Stimulated activated CD4-positive, alpha-beta T cell treated with anti-CD3 and anti-CD28 coated beads, Interleukin-12 subunit alpha, Interleukin-12 subunit beta, amount 100 ng/mL, for 4 hours (primary cell): ENCODE data around the gene SYTL2.
"Not testable (repeated sequence)": the region's sequence is repeated elsewhere in the genome, so short reads cannot be mapped to it uniquely, and the experiment has no call there.

ENCODE experiments used
- DNase-seq: peaks from one replicate; pipeline ENCODE4 v3.0.0-alpha.2; 2020

Gene SYTL2

DNA sequence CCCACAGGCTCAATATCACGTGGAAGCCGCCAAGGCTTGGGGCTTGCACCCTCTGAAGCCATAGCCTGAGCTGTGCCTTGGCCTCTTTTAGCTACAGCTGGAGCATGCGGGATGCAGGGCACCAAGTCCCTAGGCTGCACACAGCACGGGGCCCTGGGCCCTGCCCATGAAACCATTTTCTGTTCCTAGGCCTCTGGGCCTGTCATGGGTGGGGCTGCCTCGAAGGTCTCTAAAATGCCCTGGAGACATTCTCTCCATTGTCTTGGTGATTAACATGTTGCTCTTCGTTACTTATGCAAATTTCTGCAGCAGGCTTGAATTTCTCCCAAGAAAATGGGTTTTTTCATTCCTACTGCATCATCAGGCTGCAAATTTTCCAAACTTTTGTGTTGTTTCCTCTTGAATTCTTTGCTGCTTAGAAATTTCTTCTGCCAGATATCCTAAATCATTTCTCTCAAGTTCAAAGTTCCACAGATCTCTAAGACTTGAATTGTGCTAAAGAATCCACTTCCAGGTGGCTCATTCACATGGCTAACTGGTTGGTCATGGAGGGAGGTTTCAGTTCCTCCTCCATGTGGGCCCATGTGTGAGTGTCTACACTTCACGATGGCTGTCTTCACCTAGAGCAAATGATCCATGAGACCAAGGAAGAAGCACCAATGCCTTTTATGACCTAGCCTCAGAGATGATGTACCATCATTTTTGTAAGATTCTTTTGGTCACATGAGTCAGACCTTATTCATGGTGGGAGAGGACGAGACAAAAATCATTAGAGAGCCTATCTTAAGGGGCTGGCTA, 138.6 kb downstream of the SYTL2 start:
- DNase-seq = no peak

- DNase-seq = not testable (repeated sequence)
Observed at GRCh38 chr11:85670949-85671663, 139.8 kb downstream of the SYTL2 start.

- DNase-seq = no peak
Observed at GRCh38 chr11:85668157-85668556, 142.8 kb downstream of the SYTL2 start.

GRCh38 chr11:85666687-85667086, 144.3 kb downstream of the SYTL2 start:
- DNase-seq = no peak

- DNase-seq = no peak
Observed at GRCh38 chr11:85665733-85666132, 145.2 kb downstream of the SYTL2 start.

DNA sequence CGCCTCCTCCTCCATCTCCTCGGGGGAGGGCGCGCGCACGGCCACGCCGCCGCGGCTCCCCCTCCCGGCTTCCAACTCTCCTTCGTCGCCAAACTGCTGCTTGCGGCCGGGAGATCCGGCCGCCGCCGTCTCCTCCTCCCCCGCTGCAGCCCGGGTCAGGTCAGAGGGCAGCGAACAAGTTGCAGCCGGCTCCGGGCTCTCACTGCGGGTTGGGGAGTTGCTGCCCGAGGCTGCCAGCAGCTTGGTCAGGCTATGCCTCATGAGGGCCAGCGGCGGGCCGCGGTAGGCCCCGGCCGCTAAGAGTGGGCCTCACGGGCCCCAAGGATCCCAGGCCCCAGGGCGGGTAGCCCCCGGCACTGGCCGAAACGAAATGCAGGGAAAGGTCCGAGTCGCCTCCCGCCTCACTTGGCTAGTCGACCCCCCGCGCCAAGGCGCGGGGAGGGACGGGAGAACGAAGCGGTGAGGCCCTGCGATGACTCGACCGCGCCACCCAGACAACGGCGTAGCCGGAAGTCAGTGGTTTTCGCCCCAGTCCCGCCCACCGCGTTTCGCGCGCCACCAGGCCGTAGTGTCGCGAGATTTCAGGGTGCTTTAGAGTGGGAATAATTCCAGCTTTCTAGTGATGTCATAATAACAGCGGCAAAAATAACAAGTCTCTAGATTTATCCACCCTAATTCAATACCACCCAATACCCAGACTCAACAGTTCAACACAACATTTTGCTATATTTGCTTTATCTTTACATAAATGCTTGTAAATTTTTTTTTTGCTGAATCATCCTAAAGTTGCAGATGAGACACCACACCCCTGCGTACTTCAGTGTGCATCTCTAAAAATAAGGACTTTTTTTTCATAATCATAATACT, 146.1 kb downstream of the SYTL2 start, which contains the start of gene CREBZF:
Gene CREBZF (minus strand): TSS at position 515 of the 867 bp plus-strand sequence. CDS start 254 bp downstream, at position 261.
- DNase-seq = peak; percentile 91

DNA sequence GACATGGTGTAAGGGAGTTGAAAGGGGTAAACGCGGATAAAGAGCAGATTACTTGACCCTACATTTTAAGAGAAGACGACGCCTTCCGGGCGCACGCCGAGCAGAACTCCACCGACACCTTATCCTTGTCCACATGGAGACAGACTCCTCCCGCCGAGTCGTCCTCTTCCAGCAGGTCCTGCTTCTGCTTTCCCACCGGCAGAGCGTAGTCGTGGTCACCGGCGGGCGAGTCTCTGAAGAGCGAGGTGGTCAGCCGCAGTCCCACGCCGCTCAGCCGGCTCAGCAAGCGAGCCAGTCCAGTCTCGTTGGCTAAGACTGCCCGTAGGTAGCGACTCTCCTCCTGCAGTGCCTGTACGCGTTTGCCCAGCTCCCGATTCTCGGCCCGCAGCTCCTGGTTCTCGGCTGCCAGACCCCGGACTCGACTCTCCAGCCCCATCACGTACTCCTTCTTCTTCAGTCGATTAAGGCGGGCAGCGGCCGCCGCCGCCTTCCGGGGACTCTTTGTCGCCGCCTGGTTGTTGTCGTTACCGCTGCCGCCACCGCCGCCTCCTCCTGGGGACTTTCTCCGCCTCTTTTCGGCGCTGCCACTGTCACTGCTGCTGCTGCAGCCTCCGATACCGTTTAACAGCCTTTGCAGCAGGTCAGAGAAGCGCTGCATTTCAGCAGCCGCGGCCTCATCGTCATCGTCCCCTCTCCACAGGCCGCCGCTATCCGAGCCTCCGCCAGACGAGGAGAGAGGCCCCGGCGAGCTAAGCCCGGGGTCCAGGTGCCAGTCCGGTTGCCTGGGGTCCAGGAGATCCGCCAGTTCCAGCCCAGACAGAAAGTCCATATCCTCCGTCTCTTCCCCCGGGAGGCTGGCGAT, 147.0 kb downstream of the SYTL2 start:
- peak; percentile 82 for DNase-seq

DNA sequence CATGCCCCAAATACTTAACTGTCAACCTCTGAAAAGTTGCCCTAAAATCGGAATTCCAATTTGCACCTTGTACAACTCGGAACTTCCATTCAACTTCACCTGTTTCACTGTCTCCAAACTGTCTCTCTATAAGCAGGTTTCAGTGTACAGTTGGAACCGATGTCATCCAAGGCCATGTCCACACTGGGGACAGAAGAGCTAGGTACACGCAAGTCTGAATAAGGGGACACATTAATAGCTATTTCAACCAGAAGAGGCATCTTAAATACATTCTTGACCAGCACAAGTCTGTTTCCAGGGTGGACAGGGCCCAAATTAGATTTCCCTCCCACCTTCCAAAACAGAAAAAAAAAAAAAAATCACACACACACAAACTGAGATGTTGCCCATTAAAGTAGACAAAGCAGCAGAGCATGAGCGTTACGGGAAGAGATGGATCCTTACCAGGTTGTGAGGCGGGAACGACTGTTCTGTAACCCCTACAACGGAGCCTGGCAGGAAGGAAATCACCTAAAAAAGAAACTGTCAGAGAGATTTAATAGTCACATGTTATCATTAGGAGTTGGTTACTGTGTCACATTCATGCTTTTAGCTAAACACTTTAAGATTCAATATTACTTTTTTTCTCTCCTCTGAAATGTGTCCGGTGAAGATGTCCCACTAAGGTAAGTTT, 147.7 kb downstream of the SYTL2 start:
- no peak for DNase-seq

GRCh38 chr11:85661972-85662664, 148.8 kb downstream of the SYTL2 start:
- DNase-seq = no peak

GRCh38 chr11:85658180-85658579, 152.8 kb downstream of the SYTL2 start:
- no peak for DNase-seq

GRCh38 chr11:85656777-85657176, 154.2 kb downstream of the SYTL2 start:
- no peak for DNase-seq

- not testable (repeated sequence) for DNase-seq
Observed at GRCh38 chr11:85654343-85654742, 156.6 kb downstream of the SYTL2 start.

- DNase-seq = no peak
Observed at GRCh38 chr11:85652786-85653447, 158.0 kb downstream of the SYTL2 start.

DNA sequence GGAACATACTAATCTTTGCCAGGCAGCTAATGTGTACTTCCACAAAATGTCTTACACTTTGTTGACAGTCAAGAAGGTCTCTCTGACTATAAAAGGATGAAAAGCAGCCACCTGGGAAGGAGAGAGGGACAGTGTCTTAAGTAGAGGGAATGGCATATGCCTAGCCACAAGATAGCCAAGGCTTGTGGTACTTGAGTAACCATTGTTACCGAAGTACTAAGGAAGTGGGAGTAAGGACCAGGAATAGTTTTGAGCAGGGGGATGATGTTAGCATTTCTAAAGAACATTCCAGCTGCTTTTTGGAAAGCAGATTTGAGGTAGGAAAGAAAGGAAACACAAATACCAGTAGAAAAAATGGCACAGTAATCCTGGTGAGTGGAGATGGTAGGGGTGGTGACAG, 159.8 kb downstream of the SYTL2 start:
- DNase-seq = no peak

DNA sequence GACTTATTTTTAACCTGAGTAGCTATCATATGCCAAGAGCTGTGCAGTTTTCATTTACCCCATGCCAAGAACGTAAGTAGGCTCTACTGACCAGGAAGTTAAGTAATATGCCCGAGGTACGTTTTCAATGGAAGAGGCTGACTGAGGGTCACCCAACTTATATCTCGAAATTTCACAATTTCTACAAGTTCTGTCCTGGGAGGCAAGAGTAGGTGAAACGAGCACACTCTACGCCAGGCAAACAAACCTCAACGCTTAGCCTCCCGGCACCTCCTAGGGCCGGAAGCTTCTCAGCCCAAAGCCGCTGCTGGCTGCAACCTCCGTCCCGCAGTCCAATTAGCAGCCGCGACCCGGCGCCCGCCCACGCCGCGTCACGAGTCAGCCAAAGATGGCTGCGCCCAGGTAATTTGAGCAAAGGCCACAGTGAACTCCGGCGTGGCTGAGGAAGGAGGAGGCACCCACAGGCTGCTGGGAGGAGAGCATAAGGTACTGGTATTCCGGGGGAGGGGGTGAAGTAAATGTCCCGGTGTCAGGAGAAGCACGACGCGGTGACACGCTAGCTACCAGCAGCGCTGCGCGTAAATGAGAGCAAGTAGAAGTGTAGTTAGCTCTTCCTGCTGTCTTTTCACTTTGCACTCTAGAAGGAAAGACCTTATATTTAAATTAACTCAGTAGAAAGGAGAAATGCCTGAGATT, 163.2 kb downstream of the SYTL2 start, which contains the start of gene TMEM126A:
Gene TMEM126A (plus strand): TSS at position 364 of the 696 bp plus-strand sequence. CDS start 2,289 bp downstream, outside the sequence.
- DNase-seq = peak; percentile 91

DNA sequence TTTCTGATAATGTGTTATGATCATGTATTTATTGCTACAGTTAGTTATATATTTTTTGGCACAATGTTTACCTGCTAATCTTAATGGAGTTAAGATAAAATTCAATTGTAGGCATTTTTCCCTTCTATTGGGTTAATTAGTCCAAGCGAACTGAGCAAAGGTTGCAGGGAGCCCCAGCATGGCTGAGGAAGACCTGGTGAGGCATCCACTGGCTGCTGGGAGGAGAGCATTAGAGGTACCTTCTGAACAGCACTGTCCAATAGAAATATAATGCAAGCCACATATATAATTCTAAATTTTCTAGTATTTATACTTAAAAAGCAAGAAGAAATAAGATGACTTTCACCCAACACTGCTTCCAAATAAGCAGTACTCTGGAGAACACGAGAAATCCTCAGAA, 163.9 kb downstream of the SYTL2 start:
- DNase-seq = no peak
